ENCODE data around the gene COL8A1. TPM values are rescaled to one million over a fixed set of nuclear protein-coding genes. Genes with fewer than 3 reads are reported as not detected.

COL8A1 gene
- total RNA-seq, 2 experiments from 2014 or later: not detected

DNA sequence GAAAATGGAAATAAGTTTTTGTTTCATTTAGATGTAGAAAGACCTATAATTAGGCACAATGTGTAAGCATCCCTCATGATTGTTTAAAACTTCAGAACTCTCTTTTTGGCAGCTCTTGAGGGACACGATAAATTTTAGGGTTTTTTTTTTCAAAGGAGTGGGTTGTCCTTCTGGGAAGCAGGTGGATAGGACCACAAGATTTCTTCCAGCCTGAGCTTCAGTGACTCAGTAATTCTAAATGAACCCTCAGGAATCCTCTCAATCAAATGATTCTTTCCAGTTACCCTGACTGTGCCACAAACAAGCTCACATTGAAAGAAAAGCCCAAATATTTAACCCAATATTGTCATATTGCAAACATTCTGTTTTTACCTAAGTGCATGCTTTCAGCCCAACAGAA, 45.1 kb downstream of the COL8A1 start:
- H3K36me3 Mint-ChIP-seq: no peaks in the 10 kb centered on the region
- no peaks in the 10 kb centered on the region for H3K4me1 Mint-ChIP-seq (ENCODE audit: low read depth)
- no peak overlapping the region for H3K4me3 Mint-ChIP-seq
- H3K27me3 Mint-ChIP-seq: peaks cover 8% of the 10 kb centered on the region
- no peaks in the 10 kb centered on the region for H3K9me3 Mint-ChIP-seq
- intact Hi-C loops (cut with micrococcal nuclease): no loop called here
- DNase-seq: no peak
- H3K27ac Mint-ChIP-seq: no peak overlapping the region
- ChIA-PET POLR2A (no interaction called here), CTCF (interaction anchor here (1.6 kb wide), 1 partner anchor 866 kb away, joined by 3 read pairs; no protein-coding TSS in a partner anchor)

- intact Hi-C loops (cut with micrococcal nuclease): no loop called here
- CTCF ChIA-PET: interaction anchor here (1.6 kb wide), 1 partner anchor 866 kb away, joined by 3 read pairs; no protein-coding TSS in a partner anchor
- Mint-ChIP-seq H3K4me1 (ENCODE audit: low read depth) (no peaks in the 10 kb centered on the region), H3K36me3 (no peaks in the 10 kb centered on the region), H3K4me3 (no peak overlapping the region), H3K9me3 (no peaks in the 10 kb centered on the region), H3K27me3 (peaks cover 12% of the 10 kb centered on the region), H3K27ac (no peak overlapping the region)
- POLR2A ChIA-PET: no interaction called here
- DNase-seq: no peak
Measured at GRCh38 chr3:99683876-99684275, 45.5 kb downstream of the COL8A1 start.

DNA sequence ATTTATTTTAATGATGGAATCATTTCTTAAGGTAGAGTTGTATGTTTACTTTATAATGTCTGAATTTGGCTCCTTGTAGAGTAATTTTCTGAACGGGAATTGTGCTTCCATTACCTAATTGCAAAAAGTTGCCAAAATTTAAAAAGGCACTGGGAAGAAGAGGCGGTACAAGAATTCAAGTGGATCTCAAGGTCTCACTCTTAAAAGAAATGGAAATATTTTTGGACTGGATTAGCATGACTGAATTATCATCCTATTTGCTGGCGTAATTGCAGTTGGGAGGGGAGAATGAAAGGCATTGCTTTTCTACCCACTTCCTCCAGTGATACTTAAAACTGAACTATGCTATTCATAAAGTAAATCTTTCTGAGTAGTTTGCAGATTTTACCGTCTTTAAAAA, 46.2 kb downstream of the COL8A1 start:
- Mint-ChIP-seq H3K4me1 (ENCODE audit: low read depth) (no peaks in the 10 kb centered on the region), H3K36me3 (no peaks in the 10 kb centered on the region), H3K27me3 (peaks cover 12% of the 10 kb centered on the region), H3K27ac (no peak overlapping the region), H3K9me3 (no peaks in the 10 kb centered on the region), H3K4me3 (no peak overlapping the region)
- ChIA-PET POLR2A (no interaction called here), CTCF (no interaction called here)
- intact Hi-C loops (cut with micrococcal nuclease): loop anchor here (5.0 kb wide), 2 partner anchors 187 to 867 kb away; no protein-coding TSS in a partner anchor
- DNase-seq: no peak

DNA sequence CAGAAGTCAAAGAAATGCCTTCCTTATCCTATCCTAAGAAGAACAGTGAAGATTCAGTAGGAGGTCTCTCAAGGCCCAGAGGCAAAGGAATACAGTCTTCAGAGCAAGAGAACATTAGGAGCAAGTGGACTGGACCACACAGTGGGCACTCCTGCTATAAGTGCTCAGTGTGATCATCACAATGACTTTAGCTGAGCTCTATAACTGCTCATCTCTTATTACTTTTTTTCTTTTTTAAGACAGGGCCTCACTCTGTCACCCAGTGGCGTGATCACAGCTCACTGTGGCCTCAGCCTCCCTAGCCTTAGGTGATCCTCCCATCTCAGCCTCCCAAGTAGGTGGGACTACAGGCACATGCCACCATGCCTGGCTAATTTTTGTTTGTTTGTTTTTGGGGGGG, 48.1 kb downstream of the COL8A1 start:
- Mint-ChIP-seq H3K9me3 (no peaks in the 10 kb centered on the region), H3K4me1 (ENCODE audit: low read depth) (no peaks in the 10 kb centered on the region), H3K27ac (no peak overlapping the region), H3K36me3 (no peaks in the 10 kb centered on the region), H3K4me3 (no peak overlapping the region), H3K27me3 (peaks cover 12% of the 10 kb centered on the region)
- DNase-seq: no peak
- intact Hi-C loops (cut with micrococcal nuclease): loop anchor here (2.0 to 5.0 kb wide), 3 partner anchors 189 to 869 kb away; no protein-coding TSS in a partner anchor
- ChIA-PET POLR2A (no interaction called here), CTCF (interaction anchor here (0.7 to 1.2 kb wide), 6 partner anchors 9 to 1084 kb away, joined by 3 to 4 read pairs (median 4); no protein-coding TSS in a partner anchor)

GRCh38 chr3:99686955-99687612, 48.7 kb downstream of the COL8A1 start:
- H3K36me3 Mint-ChIP-seq: no peaks in the 10 kb centered on the region
- H3K27ac Mint-ChIP-seq: no peak overlapping the region
- H3K4me1 Mint-ChIP-seq (ENCODE audit: low read depth): no peaks in the 10 kb centered on the region
- CTCF ChIA-PET: interaction anchor here (0.7 to 1.3 kb wide), 15 partner anchors 8 to 1085 kb away, joined by 3 to 5 read pairs (median 4); no protein-coding TSS in a partner anchor
- intact Hi-C loops (cut with micrococcal nuclease): loop anchor here (2.0 to 5.0 kb wide), 3 partner anchors 190 to 870 kb away; no protein-coding TSS in a partner anchor
- H3K4me3 Mint-ChIP-seq: no peak overlapping the region
- no peaks in the 10 kb centered on the region for H3K9me3 Mint-ChIP-seq
- POLR2A ChIA-PET: no interaction called here
- DNase-seq: peak; percentile 58
- peaks cover 13% of the 10 kb centered on the region for H3K27me3 Mint-ChIP-seq

DNA sequence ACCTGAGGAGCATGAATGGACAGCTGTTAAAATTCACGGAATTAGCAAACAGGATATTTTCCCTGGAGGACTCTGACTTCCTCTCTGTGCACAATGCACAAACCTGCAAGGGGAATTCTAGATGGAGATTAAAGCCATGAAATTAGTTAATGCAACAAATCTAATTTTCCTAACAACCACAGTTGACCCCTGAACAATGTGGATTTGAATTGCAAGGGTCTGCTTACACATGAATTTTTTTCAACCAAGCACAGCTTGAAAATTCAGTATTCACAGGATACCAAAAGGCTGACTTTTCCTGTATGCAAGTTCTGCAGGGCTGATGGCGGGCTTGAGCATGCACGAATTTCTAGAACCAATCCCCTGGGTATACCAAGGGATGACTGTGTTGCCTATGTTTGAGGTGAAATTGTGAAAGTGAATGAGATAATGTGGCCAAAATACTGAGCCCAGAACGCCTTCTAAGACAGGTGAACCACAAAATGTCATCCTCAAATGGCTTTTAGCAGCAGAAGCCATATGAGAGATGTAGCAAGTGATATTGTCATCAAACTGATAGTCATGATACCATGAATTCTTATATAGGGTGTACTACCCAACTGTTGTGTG, 52.5 kb downstream of the COL8A1 start:
- Mint-ChIP-seq H3K4me1 (ENCODE audit: low read depth) (no peaks in the 10 kb centered on the region), H3K36me3 (no peaks in the 10 kb centered on the region), H3K27ac (no peak overlapping the region), H3K9me3 (no peaks in the 10 kb centered on the region), H3K4me3 (no peak overlapping the region), H3K27me3 (peaks cover 16% of the 10 kb centered on the region)
- ChIA-PET POLR2A (no interaction called here), CTCF (no interaction called here)
- DNase-seq: no peak
- intact Hi-C loops (cut with micrococcal nuclease): no loop called here

DNA sequence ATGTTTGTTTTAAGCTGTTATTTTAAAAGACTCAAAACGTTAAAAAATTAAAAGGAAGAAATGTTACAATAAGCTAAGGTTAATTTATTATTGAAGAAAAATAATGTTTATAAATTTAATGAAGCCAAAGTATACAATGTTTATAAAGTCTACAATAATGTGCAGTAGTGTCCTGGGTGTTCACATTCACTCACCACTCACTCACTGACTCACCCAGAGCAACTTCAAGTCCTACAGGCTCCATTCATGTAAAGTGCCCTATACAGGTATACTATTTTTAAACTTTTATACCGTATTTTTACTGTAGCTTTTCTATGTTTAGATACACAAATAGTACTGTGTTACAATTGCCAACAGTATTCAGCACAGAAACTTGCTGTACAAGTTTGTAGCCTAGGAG, 55.2 kb downstream of the COL8A1 start:
- CTCF ChIA-PET: no interaction called here
- intact Hi-C loops (cut with micrococcal nuclease): no loop called here
- no peaks in the 10 kb centered on the region for H3K36me3 Mint-ChIP-seq

GRCh38 chr3:99696497-99696896, 58.1 kb downstream of the COL8A1 start:
- no peaks in the 10 kb centered on the region for H3K9me3 Mint-ChIP-seq
- no peak overlapping the region for H3K4me3 Mint-ChIP-seq
- no peak overlapping the region for H3K27ac Mint-ChIP-seq
- POLR2A ChIA-PET: no interaction called here
- no peak for DNase-seq
- no peaks in the 10 kb centered on the region for H3K36me3 Mint-ChIP-seq
- H3K4me1 Mint-ChIP-seq (ENCODE audit: low read depth): no peaks in the 10 kb centered on the region
- CTCF ChIA-PET: interaction anchor here (0.6 to 1.0 kb wide), 3 partner anchors 9 to 186 kb away, joined by 3 to 4 read pairs (median 4); no protein-coding TSS in a partner anchor
- intact Hi-C loops (cut with micrococcal nuclease): no loop called here
- peaks cover 5% of the 10 kb centered on the region for H3K27me3 Mint-ChIP-seq

More for the DNA sequence above, 55.2 kb downstream of the COL8A1 start:
- Mint-ChIP-seq H3K27ac (no peak overlapping the region), H3K27me3 (peaks cover 8% of the 10 kb centered on the region), H3K4me1 (ENCODE audit: low read depth) (no peaks in the 10 kb centered on the region), H3K9me3 (no peaks in the 10 kb centered on the region), H3K4me3 (no peak overlapping the region)
- POLR2A ChIA-PET: no interaction called here
- no peak for DNase-seq

DNA sequence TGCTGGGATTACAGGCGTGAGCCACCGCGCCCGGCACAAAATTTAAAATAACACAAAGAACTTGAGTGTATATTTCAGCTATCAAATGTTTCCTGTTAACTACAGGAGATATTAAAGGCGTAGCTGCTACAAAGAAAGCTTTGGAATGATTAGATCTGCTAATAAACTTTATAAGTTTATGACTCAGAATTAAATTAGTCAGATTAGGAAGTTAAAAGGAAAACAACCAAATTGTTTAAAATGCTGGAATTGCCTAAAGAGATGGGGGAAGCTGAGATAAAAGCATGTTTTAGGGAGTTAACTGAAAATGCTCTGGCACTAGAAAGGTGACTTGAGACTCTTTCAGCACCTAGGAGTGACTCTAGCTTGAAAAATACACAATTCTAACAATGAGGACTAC, 58.9 kb downstream of the COL8A1 start:
- CTCF ChIA-PET: interaction anchor here (1.0 kb wide), 1 partner anchor 9 kb away, joined by 4 read pairs; no protein-coding TSS in a partner anchor

GRCh38 chr3:99698932-99699331, 60.5 kb downstream of the COL8A1 start:
- no peaks in the 10 kb centered on the region for H3K4me1 Mint-ChIP-seq (ENCODE audit: low read depth)
- H3K9me3 Mint-ChIP-seq: no peaks in the 10 kb centered on the region
- CTCF ChIA-PET: no interaction called here
- H3K4me3 Mint-ChIP-seq: no peak overlapping the region
- H3K36me3 Mint-ChIP-seq: no peaks in the 10 kb centered on the region
- H3K27me3 Mint-ChIP-seq: peaks cover 6% of the 10 kb centered on the region
- no peak for DNase-seq
- intact Hi-C loops (cut with micrococcal nuclease): no loop called here
- H3K27ac Mint-ChIP-seq: no peak overlapping the region
- POLR2A ChIA-PET: no interaction called here

More for the DNA sequence above, 58.9 kb downstream of the COL8A1 start:
- Mint-ChIP-seq H3K9me3 (no peaks in the 10 kb centered on the region), H3K27me3 (peaks cover 4% of the 10 kb centered on the region), H3K4me1 (ENCODE audit: low read depth) (no peaks in the 10 kb centered on the region), H3K27ac (no peak overlapping the region), H3K36me3 (no peaks in the 10 kb centered on the region), H3K4me3 (no peak overlapping the region)
- intact Hi-C loops (cut with micrococcal nuclease): no loop called here
- POLR2A ChIA-PET: no interaction called here
- no peak for DNase-seq

DNA sequence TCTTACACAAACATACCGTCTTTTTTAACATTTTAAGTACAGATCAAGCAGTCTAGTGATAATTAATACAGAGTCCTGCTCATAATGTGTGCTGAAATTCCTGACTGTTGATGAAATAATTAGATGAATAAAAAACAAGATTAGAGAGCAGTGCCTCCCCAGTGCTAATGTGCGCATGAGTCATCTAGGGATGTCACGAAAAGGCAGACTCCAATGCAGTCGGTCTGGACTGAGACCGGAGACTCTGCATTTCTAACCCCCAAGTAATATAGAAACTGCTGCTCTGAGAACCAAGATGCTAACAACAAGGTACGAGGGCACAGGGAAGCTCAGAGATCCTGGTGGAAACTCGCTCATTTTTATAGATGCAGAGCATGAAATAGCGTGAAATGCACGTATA, 61.4 kb downstream of the COL8A1 start:
- Mint-ChIP-seq H3K36me3 (no peaks in the 10 kb centered on the region), H3K4me1 (ENCODE audit: low read depth) (no peaks in the 10 kb centered on the region), H3K9me3 (no peaks in the 10 kb centered on the region), H3K4me3 (no peak overlapping the region), H3K27me3 (peaks cover 4% of the 10 kb centered on the region), H3K27ac (no peak overlapping the region)
- POLR2A ChIA-PET: no interaction called here
- CTCF ChIA-PET: interaction anchor here (0.6 kb wide), 1 partner anchor 50 kb away, joined by 4 read pairs; no protein-coding TSS in a partner anchor
- intact Hi-C loops (cut with micrococcal nuclease): no loop called here
- DNase-seq: no peak

DNA sequence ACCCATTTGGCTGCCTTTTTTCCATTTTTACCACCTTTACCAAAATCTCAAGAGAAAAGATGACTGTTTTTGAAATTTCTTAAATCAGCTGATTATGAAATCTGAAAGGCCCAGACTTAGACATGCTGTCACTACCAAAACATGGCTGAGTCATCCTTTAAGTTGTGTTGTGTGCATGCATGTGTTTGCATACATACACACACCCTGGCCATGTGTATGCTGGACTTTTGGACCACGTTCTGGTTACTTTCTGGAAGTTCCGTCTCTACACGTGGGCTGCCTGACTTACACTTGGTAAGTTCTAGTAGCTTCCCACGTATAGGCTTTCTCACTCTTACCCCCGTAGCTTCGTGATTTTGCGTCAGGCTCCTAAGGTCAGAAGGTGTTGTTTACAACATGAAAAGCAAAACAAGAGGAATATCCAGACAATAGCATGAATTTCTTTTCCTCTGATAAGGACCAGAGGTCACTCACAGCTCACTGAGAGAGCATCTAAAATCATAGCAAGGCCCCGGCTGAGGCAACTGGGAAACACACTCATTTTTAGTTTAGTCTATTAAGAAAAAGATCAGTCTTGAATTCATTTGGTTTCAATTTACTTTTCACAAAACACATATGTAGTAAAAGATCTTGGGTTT, 62.4 kb downstream of the COL8A1 start:
- ChIA-PET CTCF (interaction anchor here (0.6 to 0.9 kb wide), 3 partner anchors 13 to 218 kb away, joined by 4 read pairs; no protein-coding TSS in a partner anchor), POLR2A (no interaction called here)
- Mint-ChIP-seq H3K9me3 (no peaks in the 10 kb centered on the region), H3K36me3 (no peaks in the 10 kb centered on the region), H3K27ac (no peak overlapping the region), H3K4me1 (ENCODE audit: low read depth) (no peaks in the 10 kb centered on the region), H3K27me3 (peaks cover 4% of the 10 kb centered on the region), H3K4me3 (no peak overlapping the region)
- DNase-seq: no peak
- intact Hi-C loops (cut with micrococcal nuclease): no loop called here
